HS-5 (cell line): ENCODE measurements around the gene PLCG1.
"Not testable (repeated sequence)": the region's sequence is repeated elsewhere in the genome, so short reads cannot be mapped to it uniquely, and the experiment has no call there.

Source experiments
- DNase-seq: peaks from one replicate; pipeline ENCODE4 v3.0.0-alpha.2; 2012; ENCODE audit warnings: low read depth

Gene PLCG1

DNA sequence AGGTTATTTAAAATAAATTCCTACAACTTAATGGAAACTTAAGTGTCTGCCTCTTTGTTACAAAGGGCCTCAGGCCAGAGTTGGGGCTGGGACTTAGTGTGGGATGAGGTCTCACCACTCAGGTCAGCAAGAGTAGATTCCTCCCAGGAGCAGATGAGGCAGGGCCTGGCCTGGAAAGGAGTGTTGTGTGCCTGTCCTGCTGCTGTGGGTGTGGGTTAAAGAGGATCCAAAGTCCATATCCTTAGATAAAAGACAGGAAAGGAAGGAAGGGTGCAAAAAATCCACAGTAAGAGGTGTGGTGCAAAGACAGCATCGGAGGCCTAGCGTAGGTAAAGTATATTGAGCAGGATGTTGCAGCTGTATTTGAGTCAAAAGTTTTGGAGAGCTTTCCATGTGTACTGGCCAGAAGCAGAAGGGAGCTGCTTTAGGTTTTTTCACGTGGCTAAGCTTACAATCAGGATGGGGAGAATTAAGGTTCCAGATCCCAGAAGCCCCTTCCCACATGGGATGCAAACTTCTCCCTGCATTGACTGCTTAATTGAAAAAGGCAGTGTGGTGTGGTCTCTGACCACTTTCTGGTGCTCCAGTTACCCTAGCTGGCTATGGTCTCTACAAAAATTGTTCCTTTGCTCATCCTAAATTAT lies 12.8 kb upstream of the PLCG1 start:
- no peak for DNase-seq

DNA sequence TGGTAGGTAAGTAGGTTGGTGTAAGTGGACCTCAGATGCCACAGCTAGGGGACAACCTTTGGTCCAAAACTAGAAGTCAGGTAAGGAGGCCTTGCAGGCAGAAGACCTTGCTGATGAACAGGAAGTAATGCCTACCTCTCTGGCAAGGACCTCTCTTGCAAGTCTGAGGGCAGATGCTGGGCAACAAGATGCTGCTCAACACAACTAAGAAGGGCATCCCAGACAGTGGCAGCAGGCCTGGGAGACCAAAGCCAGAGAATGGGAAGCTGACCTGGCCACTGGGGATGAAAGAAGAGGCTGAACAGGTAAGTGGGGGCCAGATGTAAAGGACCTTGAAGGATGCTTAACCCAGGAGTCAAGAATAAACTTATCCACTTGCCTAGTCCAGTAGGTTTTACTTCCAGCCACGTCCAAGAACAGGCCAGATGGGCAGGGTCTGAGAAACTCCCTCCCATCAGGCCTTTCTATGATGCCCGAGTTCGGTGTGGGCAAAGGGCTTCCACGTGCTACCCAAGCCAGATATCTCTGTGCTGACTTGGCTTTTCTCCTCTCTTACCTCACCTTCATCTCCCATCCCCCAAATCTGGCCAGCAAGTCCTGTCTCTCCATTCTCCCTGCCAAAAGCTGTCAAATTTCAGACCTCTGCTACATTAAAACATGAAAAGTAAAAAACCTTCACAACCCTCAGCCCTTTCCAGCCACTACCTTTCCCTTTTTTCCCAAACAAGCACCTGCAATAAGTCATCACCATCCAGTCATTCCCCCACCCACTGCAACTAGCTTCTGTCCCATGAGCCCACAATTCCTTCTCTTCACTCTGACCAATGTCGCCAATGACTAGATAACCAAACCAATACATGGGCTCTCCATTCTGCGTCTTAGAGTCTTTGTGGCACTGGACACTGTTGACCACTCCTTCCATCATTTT lies 11.5 kb upstream of the PLCG1 start:
- DNase-seq = no peak

DNA sequence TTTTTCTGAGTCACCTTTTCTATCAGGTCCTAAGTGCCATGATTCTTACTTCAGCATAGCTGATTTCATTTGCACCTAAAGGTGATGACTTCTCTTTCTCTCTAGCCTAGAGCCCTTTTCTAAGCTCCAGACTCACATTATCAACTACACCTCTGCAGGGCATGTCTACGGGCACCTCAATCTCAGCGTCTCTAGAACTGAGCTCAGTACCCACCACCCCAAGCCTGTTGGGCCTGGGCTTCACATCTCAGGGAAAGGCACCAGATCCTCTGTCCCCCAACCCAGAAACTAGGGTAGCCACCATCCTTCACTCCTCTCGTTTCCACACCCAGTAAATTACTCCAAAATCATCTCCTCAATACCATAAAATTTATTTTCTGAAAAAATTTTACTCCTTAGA lies 10.6 kb upstream of the PLCG1 start:
- DNase-seq = no peak

DNA sequence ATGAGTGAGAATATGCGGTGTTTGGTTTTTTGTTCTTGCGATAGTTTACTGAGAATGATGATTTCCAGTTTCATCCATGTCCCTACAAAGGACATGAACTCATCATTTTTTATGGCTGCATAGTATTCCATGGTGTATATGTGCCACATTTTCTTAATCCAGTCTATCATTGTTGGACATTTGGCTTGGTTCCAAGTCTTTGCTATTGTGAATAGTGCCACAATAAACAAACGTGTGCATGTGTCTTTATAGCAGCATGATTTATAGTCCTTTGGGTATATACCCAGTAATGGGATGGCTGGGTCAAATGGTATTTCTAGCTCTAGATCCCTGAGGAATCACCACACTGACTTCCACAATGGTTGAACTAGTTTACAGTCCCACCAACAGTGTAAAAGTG lies 9.0 kb upstream of the PLCG1 start:
- DNase-seq = not testable (repeated sequence)

DNA sequence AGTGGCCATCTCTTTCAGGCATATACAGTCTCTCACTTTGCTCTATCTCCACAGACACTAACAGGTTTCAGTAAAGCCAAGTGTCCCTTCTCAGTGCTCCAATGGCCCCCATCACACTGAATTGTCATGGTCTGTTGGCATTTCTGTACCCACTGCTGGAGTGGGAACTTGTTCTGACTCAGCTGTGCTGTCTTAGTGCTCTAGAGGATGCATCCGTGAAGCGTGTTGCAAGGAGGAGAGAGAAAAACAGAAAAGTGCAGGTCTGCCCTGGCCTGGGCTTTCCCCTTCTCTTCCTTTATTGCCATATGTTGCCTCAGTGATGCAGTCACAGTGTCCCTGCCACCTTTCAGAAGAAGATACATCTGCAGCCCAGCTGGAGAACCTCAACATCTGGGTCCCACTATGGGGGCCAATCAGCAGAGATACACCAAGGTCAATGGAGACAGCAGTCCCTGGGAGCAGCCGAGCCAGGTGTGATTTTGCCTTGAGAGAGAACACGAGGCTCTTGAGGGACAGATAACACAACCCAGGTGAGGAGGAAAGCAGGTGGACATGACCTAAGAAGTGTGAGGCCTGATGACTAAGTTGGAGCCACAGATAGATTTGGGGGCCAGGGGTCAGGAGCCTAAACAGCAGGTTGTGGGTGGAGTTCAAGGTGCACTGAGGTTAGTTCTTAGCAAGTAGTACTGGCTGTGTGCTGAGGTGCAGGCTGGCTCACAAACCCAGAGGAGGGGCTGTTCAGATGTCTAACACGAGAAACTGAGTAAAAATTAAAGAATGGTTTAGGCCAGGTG lies 5.6 kb upstream of the PLCG1 start:
- no peak for DNase-seq

DNA sequence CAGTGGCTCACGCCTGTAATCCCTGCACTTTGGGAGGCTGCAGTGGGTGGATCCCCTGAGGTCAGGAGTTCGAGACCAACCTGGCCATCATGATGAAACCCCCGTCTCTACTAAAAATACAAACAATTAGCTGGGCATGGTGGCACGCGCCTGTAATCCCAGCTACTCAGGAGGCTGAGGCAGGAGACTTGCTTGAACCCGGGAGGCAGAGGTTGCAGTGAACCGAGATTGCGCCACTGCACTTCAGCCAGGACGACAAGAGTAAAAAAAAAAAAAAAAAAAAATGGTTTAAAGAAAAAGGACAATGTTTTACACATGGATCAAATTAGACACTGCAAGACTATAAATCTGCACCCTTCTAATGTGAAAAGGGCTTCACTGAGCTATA lies 5.0 kb upstream of the PLCG1 start:
- not testable (repeated sequence) for DNase-seq

DNA sequence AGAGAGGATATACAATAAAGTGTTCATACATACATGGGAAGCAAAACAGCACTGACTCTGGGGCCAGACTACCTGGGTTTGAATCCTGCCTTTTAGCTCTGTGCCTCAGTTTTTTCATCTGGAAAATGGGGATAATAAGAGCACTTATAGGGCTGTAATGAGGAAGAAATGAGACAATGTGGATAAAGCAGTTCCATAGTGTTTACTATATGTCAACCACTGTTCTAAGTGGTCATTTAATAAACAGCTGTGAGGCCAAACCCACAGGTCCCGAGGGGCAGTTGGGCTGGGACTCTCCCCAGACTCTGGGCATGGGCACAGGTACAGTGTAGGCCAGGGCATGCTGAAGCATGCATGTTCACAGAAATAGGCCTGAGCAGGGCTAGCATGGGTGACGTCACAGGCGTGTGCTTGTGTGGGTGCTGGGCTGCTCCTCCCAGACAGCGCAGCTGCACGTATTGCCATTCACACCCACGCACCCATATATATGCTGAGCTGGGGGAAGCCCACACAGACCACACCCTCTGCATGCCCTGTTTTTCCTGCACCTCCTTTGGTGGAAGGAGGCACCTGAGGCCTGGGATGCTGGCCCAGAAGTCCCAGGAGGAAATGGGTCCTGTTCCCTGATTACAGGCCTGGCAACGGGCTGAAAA lies 3.5 kb upstream of the PLCG1 start:
- DNase-seq = no peak

DNA sequence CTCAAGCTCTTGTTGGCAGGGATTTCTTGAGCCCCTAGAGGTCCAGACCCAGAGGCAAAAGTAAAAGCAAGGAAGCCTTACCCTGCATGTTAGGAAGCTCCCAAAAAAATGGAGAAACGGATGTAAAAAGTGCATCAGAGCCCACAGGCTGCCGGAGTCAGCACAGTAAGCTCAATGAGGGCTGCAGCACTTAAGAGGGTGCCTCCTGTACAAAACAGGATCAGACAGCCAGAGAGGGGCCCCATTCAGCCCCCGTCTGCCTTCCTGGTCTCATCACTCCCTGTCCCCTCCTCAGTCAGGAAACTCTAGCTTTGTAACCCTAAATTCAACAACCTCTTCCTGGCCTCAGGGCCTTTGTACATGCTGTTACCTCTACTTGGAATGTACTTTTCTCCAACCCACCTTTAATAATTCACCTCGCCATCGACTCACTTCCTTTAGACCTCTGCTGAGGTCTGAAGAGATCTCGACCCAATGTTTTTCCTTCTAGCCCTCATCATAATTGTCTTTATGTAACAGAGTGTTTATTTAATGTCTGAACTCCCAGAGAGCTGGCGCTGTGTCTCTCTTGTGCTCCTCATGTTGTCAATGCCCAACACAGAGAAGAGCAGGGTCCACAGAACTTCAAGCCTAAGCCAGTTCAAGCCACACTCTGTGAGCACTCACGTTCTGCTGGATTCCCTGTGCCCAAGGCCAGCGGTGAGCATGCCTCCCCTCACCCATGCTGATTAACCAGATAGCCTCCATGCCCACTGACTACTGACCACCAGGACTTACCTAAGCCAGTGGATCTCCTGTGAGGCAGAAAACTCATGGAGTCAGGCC lies 2.8 kb upstream of the PLCG1 start:
- DNase-seq = no peak

DNA sequence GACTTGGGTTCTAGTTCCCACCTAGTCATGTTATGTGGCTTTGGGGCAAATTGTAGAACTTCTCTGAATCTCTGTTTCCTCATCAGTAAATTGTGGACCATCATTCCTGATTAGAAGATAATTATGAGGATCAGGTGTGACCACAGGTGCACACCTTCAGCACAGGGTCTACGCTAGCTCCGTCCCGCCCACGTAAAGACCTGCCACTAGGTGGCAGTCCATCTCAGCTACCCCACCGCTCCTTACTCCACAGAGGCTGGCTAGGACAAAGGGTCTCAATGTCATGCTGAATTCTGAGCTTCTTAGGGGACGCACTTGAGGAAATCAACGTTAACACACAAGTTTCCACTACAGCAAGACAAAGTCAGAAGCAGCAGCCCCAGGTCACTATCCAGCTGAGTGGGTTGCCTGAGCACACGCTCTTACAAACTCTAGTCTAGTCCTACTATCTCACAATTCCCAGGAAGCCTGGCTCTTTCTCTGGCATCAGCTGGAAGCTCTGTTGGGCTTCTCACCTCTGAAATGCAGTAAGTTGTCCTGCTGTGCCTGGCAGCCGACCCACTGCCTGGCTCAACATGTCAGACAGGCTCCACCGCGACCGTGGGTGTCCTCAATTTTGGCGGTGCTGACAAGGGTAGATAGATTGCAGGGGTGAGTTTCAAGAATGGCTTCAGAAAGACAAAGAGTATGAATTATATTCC lies 2.0 kb upstream of the PLCG1 start:
- no peak for DNase-seq

DNA sequence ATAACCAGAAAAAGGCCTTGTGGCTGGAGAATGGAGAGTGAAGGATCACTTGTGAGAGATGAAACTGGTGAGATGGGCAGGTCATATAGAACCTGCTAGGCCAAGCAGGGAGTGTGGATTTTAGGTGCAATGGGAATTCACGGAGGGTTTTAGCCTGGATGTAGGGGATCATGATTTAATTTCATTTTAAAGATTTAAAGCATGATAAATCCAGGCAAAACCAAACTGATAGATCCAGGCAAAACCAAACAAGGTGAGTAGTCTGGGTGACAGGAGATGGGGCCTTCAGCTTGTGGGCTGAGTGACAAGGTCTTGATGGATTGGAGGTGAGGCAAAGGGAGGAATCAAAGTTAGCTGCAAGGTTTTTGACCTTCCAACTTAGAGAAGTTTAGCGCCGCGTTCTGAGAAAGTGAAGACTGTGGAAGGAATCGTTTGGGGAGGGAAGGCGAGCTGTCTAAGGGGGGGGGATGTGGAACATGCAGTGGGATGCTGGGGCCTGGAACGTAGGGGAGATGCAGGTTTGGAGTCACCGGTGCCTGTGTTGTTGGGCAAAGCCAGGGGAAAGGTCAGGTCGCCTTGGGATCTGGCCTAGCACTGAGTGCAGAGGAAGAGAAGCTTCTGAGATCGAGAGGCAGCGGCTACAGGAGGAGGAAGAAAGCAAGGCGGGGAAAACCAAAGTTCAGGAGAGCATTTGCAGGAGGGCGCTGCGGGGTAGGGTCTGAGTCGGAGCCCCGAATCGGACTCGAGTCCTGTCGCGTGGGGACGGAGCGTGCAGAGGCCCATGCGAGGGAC lies 1.3 kb upstream of the PLCG1 start:
- no peak for DNase-seq

DNA sequence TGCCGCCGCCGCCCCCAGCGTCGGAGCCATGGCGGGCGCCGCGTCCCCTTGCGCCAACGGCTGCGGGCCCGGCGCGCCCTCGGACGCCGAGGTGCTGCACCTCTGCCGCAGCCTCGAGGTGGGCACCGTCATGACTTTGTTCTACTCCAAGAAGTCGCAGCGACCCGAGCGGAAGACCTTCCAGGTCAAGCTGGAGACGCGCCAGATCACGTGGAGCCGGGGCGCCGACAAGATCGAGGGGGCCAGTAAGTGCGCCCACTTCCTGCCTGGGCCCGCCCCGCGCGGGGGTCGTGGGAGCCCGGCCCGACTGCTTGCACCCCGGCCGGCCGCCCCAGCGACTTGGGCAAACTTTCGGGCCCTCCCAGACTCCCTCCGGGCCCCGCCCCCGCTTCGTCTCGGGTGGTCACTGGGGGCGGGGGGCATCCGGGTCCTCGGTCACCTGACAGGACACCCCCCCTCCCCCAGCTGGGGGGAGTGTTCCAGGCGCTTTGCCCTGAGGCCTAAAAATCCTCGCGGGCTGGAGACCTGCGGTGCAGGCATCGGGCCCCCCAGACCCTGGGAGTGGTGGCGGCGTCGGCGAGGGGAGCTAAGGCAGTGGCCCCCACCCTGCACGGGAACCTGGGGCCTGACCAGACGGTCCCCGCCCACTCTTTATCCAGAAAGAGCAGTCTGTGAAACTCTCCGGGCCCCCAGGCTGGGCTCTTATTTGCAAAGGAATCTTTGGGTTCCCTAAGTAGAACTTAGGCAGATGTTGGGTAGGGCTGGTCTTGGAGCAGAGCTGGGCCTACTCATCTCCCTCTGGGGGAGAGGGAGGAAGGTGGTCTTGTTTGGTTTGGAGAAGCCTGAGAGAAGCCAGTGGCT lies 501 bp downstream of the PLCG1 start:
- no peak for DNase-seq

DNA sequence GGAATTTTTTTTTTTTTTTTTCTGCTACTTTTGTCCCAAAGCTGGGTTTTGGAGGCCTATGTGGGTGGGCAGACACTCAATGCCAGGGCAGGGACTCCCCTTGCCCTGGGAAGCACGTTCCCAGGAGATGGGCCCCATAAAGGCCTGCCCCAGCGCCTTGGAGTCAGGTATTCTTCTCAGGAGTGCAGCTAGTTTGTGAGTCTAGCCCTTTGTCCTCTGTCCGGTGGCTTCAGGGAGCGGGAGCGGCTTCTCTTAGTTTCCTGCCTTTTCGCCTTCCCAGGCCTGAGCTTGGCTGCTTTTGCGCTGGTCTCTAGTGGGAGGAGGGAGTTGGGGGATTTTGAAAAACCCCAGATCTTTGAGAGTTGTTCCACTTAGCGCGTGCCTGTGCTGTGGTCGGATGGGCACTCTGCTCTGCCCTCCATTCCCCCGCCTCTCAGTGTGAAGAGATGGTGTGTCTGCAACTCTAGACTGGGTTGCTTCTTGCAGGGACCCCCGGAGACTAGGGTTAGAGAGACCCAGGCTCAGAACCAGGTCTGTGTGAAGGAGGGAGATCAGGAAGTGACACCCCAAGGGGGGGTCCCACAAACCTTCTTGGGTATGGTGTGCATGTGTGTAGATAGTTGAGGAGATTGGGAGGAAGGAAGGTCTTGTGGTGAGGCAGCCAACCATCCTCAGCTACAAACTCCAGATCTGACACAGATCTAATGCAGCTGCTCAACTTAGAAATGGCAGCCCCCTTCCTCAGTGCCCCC lies 1.3 kb downstream of the PLCG1 start:
- no peak for DNase-seq

DNA sequence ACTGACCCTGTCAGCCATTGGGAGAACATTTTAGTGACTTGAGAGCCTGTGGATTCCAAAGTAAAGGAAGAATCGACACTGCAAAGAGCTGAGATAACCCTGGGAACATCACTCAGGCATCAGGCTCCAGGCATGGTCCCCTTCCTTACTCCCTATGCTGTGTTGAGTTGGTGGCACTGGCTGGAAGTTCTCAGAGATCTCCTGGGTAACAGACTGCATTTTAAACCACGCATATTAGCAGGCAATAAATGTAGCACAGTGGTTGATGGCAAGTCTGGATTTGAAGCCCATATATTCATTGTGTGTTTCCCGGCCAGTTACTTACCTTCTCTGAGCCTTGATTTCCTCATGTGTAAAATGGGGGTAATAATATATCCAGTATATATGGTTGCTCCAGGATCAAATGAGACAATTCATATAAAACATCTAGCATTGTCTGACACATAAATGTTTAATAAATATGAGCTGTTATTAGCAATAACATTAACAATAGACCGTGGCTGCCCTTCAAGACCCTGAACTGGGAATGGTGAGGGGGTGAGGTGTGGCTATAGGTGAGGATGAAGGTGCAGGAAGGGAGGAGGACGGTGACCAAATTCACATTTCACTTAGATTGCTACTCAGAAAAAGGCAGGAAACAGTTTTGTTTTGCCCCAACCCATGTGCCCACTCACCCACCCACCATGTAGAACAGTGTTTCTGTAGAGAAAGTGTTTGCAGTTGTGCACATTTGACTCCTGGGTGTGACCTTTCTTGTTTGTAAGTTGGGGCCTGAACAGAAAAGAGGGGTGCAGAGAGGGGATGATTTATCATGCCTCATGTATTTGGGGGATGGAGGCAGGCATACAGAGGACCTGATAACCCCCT lies 2.1 kb downstream of the PLCG1 start:
- DNase-seq = no peak

DNA sequence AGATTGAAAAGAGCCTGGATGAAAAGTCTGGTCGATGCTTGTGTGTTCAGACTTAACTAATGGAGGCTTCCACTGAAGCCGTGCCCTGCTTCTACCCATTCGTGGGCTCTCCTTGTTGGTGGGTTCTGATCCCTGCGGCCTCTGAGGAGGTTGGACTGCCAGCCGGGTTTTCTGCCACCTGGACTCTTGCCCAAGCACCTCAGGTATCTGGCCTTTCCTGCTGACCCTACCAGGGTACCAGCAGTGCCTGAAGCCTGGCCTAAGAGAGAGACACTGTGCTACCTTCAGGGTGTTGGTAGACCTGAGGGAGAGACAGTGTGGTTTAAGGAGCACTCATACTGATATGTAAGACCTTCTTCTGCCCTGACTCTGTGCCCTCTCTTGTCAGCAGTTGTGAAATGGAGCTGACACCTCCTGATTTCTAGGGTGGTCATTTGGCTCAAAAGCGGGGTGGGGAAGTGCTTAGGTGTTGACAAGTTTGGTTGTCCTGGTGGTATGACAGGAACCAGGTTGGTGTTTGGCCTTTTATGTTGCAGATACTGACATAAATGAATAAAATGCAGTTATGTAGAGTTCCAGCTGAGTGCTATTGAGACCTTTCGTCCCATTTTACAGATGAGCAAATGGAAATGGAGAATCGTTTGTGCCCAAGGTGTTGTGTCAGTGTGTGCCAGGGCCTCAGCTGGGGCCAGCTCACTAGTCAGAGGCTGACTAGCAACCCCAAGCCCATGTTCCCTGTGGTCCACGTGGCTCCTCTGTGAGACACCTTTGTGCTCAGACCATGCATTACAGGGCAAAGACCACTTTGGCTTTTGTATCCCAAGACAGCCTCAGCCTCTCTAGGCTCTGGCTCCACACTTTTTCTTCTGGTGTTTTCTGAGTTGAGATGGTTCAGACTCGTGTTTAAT lies 3.1 kb downstream of the PLCG1 start:
- no peak for DNase-seq

DNA sequence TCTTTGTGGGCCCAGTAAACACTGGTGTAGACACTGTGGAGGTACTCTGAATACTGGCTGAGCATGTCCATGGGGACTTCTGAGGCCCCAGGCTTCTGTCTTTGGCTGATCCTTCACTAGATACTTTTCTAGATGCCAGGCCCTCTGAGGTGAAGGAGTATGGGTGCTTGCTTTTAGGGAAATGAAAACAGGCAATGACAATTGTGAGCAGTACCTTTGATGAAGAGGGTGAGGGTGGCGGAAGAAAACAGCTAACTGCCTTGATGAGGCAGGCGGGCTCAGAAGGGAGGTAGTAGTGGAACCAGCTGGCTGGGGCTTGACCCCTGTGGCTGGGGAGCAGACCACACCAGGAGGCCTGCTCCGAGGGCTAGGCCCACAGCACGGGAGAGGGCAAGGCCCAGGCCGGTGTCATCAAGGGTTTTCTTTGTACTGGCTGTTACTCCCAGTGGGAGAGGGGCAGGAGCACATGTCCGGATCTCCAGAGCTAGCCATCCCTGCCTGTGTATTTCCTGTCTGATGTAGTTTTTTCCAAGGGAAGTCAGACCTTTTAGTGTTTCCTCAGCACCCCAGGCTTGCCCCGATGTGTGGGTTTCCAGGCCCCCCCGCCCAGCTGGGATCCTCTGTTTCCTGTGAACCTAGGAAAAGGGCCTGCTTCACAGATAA lies 3.9 kb downstream of the PLCG1 start:
- DNase-seq = no peak

DNA sequence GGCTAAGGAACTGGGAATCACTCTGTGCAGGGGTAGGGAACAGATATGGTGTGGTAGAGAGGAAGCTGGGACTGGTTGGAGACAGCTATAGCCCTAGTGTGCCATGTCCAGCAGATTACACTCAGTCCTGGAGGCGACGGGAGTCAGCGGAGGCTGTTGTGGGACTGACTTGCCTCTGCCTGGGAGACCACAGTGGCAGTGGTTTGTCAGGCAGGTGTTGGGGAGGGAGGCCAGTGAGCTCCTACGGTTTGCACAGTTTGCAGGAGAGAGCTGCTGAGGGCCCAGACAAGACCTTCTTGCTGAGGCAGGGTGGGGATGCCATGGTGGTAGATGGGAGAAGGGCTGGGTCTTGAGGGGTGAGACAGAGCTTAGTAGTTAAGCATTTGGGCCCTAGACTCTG lies 4.9 kb downstream of the PLCG1 start:
- no peak for DNase-seq
